HG03025 (cell line): Measurements from ENCODE around the gene KCNQ1.

ENCODE experiments used
- ATAC-seq: cut with Tn5 transposase; IDR thresholded peaks from one replicate; pipeline ENCODE4 v1.9.1; 2021; ENCODE audit warnings: mild to moderate bottlenecking, moderate library complexity; ENCODE audit not compliant: unreplicated experiment, low FRiP score

The KCNQ1 gene

GRCh38 chr11:2734181-2735052 lies 289.6 kb downstream of the KCNQ1 start:
- no peak for ATAC-seq

DNA sequence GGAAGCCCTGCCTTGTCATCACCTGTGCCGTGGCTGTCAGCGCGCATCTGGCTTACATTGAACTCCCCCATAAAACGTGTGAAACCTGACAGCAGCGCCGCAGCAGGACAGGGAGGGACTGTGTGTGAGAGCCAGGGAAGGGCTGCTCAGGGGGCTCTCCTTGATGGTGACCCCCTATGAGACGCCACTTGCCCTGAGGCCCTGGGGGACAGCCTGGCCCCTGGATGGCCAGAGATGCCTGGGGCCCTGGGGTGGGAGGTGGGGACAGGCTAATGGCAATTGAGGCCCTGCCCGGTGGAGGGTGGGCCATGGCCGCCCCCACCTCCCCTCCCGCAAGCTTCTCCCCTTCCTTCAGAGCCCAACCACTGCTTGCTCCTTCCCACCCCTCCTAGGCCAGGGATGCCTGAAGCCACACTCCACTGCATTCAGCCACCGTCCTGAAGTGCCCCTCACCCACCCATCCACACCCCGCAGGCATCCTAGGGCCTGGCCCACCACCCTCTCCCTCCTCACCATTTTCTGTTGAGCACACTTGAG lies 290.3 kb downstream of the KCNQ1 start:
- ATAC-seq, result no peak

DNA sequence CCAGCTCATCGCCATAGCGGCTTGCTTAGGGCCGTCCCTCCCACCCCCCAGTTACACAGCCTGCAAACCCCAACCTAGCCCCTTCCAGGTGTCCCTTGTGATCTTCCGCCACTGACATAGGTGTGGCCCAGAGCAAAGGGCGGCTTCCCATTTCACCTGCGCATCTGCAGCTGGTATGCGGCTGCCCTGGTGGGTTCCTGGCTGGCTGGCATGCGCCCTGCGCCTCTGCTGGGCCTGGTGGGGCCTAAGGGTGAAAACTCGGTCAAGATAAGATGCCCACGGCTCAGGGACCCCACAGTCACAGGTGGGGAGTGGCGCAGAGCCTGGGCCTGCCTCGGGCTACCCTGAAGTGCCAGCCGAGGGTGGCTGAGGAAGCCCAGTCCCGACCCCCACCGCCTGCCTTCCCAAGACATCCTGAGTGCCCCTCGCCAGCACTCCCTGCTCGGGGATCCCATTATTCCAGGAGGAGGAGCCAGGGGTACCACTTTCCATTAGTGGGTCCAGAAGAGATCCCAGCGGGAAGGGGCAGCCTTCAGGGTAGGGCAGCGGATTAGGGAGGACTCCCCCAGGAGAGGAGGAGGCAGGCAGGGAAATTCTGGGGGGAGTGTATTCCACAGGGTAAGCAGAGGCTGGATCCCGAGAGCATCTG lies 291.9 kb downstream of the KCNQ1 start:
- no peak for ATAC-seq

DNA sequence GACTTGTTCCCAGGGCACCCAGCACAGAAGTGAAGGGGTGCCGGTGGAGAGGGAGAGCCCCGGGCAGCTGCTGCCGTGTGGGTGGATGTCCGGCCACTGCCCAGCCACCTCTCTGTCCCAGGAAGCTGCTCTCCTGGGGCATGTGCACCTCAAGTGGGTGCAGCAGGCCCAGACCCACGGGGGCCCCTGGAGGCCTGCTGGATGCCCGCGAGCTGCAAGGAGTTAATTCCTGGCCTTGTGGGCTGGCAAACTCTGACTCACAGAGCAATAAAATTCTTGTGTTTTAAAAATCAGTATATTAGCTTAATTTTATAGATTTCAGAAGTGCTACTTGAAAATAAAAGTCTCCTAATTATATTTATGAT lies 292.4 kb downstream of the KCNQ1 start:
- no peak for ATAC-seq

GRCh38 chr11:2737866-2738265 lies 293.1 kb downstream of the KCNQ1 start:
- ATAC-seq, result no peak

GRCh38 chr11:2738551-2739431 lies 294.0 kb downstream of the KCNQ1 start:
- no peak for ATAC-seq

- ATAC-seq, result no peak
Observed at GRCh38 chr11:2739531-2740274, 294.9 kb downstream of the KCNQ1 start.

- ATAC-seq, result no peak
Observed at GRCh38 chr11:2740275-2740940, 295.6 kb downstream of the KCNQ1 start.

DNA sequence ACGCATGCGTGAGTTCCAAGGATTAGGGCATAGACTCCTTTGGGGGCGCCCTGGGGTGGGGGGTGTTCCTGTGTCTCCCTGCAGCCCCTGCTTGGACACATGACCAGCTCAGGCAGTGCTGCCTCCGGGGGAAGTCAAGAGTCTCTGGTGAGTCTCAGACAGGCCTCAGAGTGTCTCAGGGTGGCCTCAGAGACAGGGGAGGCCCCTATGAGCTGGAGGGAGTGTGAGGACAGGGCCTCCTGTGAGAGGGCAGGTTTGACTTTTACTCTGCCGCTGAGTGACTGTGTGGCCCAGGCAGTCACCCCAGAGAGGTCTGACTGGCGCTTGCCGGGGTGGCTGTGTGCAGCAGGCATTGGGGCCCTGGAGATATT lies 296.2 kb downstream of the KCNQ1 start:
- ATAC-seq, result no peak

GRCh38 chr11:2741377-2742131 lies 296.7 kb downstream of the KCNQ1 start:
- no peak for ATAC-seq

GRCh38 chr11:2742201-2742600 lies 297.4 kb downstream of the KCNQ1 start:
- ATAC-seq, result no peak

DNA sequence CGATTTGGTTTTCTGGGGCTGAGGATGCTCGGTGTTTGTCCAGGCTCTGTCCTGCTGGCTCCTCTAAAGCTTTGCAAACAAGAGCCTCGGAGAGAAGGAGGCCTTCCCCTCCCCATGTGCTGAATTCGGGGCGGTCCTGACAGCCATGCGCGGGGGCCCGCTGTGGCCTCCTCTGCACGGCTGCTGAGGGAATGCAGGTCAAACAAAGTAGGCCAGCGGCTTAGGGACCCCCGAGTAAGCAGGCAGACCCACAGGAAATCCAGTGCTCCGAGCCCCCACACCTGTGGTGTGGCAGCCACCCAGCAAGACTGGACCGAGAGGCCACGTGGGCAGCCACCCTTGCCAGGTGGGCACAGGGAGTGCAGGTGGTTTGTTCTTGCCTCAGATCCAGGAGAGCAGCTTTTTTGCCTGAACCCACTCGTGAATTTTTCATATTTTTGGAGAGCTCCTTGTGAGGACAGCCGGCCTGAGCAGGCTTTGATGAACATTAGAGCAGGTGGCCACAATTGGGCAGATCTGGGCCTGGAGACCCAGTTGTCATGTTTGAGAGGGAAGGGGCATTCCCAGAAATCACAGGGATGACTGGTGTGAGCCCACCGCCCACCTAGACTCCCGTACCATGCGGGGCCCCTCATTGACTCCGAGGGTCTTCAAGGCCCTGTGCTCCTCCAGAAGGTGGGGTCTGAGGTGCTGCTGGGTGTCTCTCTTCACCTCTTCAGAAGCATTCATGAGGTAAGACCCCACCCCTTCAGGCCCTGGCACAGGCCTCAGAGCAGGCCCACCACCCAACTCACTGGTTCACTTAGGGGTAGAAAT lies 298.0 kb downstream of the KCNQ1 start:
- no peak for ATAC-seq

GRCh38 chr11:2743427-2744110 lies 298.8 kb downstream of the KCNQ1 start:
- ATAC-seq, result no peak

DNA sequence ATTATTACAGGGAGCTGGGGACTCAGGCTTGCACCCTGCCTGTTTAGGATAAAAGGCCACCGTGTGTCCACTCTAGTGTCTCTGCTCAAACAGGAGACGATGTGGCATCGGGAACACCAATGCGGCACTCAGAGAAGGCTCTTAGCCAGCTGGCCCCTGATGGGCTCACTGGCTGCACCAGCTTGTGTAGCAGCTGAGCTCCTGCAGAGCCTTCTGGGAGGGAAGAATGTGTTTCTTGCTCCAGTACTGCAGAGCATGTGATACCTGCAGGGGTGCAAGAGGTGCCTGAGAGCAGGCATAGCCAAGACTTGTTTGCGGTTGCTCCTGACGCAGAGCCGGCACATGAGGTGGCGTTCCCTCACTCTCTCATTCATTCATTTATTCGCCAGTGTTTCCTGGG lies 299.4 kb downstream of the KCNQ1 start:
- no peak for ATAC-seq

DNA sequence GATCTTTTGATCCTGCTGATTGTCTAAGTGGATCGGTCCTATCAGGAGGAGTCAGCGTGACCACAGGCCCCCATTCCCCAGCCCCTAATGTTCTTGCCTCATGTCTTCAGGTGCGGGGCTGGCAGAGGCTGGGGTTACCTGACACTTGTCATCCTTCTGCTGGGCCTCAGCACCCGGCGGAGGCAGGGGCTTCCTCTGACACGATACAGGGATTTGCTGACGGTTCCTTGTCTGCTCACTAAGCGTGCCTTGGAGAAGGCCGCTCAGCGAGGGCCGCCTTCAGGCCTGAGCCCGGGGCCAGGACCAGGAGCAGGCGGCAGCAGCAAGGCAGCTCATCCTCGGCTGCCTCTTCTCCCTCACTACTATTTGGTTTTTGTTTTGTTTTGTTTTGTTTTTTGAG lies 300.7 kb downstream of the KCNQ1 start:
- ATAC-seq, result no peak

- ATAC-seq, result no peak
Observed at GRCh38 chr11:2746401-2747247, 301.8 kb downstream of the KCNQ1 start.
